Type B pancreatic cell (in vitro differentiated cells): ENCODE results near the gene NPBWR2. TPM values are rescaled to one million over a fixed set of nuclear protein-coding genes. Genes with fewer than 3 reads are reported as not detected.
A peak's percentile ranks its signal among the peaks of the same experiment; 100 is the strongest.

Experiments
- DNase-seq: peaks from one replicate; pipeline ENCODE4 v3.0.0; 2021; ENCODE audit warnings: mixed read lengths; ENCODE audit not compliant: unreplicated experiment; ENCODE audit errors: extremely low spot score
- H3K27ac Mint-ChIP-seq: 2 replicates; pipeline ENCODE4 v1.8.0; 2021; ENCODE audit warnings: mild to moderate bottlenecking, mixed read lengths
- H3K27me3 Mint-ChIP-seq: 2 replicates; pipeline ENCODE4 v1.8.0; 2021; ENCODE audit warnings: mixed read lengths
- H3K36me3 Mint-ChIP-seq: 2 replicates; pipeline ENCODE4 v1.8.0; 2021; ENCODE audit warnings: mixed read lengths
- H3K4me1 Mint-ChIP-seq: one replicate; pipeline ENCODE4 v1.8.0; 2021; ENCODE audit warnings: mixed read lengths; ENCODE audit not compliant: unreplicated experiment
- H3K4me3 Mint-ChIP-seq: 2 replicates; pipeline ENCODE4 v1.8.0; 2021; ENCODE audit warnings: mild to moderate bottlenecking, mixed read lengths
- H3K9me3 Mint-ChIP-seq: 2 replicates; pipeline ENCODE4 v1.8.0; 2021; ENCODE audit warnings: mixed read lengths
- long read RNA-seq: library from polyadenylated mRNA; unstranded; transcript quantifications from one replicate; pipeline ENCODE4 v2.0.0, GENCODE V29; 2020
- total RNA-seq: library from RNA; stranded (reverse); gene quantifications from 2 replicates; pipeline ENCODE4 v1.2.1, GENCODE V29; 2021; ENCODE audit warnings: low replicate concordance
- TF ChIP-seq, protein P1 (sequence below): fragments of 200-600 bp; sonication (generic); conservative IDR thresholded peaks from 2 replicates; pipeline ENCODE4 v1.5.0; 2021; ENCODE audit warnings: antibody characterized with exemption, mild to moderate bottlenecking

The NPBWR2 gene, protein sequence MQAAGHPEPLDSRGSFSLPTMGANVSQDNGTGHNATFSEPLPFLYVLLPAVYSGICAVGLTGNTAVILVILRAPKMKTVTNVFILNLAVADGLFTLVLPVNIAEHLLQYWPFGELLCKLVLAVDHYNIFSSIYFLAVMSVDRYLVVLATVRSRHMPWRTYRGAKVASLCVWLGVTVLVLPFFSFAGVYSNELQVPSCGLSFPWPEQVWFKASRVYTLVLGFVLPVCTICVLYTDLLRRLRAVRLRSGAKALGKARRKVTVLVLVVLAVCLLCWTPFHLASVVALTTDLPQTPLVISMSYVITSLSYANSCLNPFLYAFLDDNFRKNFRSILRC
- total RNA-seq: not detected in 2 replicates
- long read RNA-seq: 0 reads

DNA sequence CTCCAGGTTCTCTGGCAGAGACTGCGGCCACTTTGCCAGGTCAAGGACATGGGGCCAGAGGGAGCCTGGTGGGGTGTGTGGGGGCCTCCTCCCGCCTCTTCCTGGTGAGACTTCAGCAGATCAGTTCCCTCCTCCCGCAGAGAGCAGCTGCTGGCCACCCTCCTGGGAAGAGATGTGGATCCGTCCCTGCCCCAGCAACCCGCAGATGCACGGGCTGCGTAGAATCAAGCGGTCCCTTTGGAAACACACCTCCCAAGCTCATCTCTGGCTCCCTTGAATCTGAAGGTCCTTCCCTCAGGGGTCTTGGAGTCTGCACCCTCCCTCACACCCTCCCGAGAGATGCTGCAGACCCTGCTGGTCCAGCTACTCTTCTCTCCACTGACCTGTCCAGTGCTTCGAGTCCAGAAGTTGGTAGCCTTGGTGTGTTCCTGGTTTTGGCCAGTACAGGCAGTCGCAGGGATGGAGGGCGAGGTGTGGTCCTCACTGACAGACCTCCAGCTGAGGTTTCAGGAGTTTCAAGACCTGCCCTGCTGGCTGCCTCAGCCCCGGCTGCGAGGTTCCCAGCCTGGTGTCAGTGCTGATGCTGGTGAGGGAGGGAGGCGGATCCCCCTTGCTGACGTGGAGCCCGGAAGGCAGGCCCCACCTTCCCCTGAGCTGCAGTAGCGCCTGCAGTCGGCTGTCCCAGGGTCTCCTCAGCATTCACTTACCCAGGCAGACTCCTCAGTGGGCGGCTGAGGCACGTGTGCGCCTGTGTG, at the start of gene NPBWR2:
TSS of gene NPBWR2 (minus strand) at position 585 of the 755 bp plus-strand sequence. CDS start 734 bp downstream, outside the sequence.
- no peak within 1 kb of the TSS for H3K27ac Mint-ChIP-seq
- H3K9me3 Mint-ChIP-seq: no peaks in the 10 kb centered on the region
- DNase-seq: no peak
- no peak within 1 kb of the TSS for H3K4me3 Mint-ChIP-seq
- TF ChIP-seq, protein P1, sequence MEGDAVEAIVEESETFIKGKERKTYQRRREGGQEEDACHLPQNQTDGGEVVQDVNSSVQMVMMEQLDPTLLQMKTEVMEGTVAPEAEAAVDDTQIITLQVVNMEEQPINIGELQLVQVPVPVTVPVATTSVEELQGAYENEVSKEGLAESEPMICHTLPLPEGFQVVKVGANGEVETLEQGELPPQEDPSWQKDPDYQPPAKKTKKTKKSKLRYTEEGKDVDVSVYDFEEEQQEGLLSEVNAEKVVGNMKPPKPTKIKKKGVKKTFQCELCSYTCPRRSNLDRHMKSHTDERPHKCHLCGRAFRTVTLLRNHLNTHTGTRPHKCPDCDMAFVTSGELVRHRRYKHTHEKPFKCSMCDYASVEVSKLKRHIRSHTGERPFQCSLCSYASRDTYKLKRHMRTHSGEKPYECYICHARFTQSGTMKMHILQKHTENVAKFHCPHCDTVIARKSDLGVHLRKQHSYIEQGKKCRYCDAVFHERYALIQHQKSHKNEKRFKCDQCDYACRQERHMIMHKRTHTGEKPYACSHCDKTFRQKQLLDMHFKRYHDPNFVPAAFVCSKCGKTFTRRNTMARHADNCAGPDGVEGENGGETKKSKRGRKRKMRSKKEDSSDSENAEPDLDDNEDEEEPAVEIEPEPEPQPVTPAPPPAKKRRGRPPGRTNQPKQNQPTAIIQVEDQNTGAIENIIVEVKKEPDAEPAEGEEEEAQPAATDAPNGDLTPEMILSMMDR: no peak
- peaks cover 25% of the 10 kb centered on the region for H3K27me3 Mint-ChIP-seq
- no peaks in the 10 kb centered on the region for H3K36me3 Mint-ChIP-seq
- H3K4me1 Mint-ChIP-seq: peaks cover 5% of the 10 kb centered on the region

DNA sequence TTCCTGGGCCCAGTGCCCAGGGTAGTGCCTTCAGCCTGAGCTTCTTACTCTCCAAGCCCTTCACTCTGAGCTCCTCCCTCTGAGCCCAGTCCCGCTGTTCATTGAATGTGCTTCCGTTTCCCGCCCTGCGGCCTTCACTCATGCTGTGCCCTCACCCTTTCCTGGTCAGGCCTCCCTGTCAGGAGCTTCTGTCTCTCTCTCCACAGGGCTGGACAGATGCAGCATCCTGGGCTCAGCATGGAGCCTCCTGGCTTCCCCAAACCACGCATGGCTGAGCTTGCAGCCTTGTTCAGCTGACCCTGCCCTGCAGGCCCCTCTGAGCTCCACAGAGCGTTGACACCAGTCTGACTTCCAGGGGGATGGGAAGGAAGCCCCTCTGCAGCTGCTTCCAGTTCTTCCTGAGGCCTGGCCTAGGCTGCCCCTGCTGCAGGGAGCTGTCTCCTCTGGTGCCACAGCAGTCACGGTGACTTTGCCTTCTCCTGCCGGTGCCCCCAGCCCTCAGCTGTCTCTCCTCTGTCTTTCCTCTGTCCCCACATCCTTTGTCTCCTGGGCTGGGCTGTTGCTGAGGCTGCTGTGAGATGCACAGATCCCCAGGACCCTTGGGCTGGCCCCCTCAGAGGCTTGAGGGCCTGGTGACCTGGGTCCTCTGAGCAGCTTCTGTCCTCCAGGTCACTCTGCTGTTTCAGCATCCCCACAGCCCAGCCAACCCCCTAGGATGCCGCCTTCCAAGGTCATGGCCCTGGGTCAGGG, 48.9 kb upstream of the NPBWR2 start:
- Mint-ChIP-seq H3K27me3 (peaks cover 23% of the 10 kb centered on the region), H3K36me3 (no peaks in the 10 kb centered on the region), H3K27ac (peak overlapping the region; percentile 73), H3K4me1 (peaks cover 14% of the 10 kb centered on the region), H3K9me3 (no peaks in the 10 kb centered on the region), H3K4me3 (no peak overlapping the region)
- TF ChIP-seq, protein P1: no peak
- DNase-seq: no peak

DNA sequence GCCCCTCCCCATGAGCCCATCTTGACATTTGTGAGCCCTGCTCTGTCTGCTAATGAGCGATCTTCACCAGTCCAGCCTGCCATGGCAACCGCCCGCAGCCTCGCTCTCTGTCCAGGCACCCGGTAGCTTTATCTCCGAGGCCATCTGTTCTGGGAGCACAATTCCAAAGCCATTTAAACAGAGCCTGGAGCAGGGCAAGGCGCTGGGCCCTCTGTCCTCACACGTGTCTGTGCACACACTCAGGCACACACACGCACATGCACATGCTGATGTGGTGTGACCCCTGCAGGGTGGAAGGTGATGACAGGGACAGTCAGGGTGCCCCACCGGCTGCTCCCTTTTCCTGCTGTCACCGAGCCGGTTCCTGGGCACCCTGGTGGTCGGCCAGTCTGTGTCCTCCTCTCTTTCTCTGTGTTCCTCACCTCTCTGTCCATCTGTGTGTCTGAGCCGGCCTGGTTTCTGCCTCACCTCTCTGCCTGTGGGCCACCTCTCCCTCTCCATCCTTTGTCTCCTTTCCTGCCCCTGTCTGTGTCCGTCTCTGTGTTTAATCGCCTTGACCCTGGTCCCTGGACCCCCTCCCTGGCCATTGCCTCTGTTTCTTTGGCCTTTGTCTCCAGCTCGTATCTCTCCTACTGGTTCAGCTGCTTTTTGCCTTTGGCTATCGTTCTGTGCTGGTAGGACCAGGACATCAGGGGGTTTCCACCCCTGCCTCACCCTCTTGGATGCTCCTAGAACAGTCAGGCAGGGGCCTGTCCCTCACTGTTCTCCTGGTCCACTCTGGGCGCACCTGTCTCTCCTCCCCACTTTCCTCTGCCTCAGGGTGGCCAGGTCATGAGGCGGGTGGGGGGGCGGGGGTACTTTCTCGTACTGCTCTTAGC, 48.1 kb upstream of the NPBWR2 start:
- H3K4me1 Mint-ChIP-seq: peaks cover 14% of the 10 kb centered on the region
- peaks cover 17% of the 10 kb centered on the region for H3K27me3 Mint-ChIP-seq
- H3K27ac Mint-ChIP-seq: peak overlapping the region; percentile 73
- no peaks in the 10 kb centered on the region for H3K36me3 Mint-ChIP-seq
- TF ChIP-seq, protein P1: no peak
- H3K9me3 Mint-ChIP-seq: no peaks in the 10 kb centered on the region
- no peak for DNase-seq
- no peak overlapping the region for H3K4me3 Mint-ChIP-seq

DNA sequence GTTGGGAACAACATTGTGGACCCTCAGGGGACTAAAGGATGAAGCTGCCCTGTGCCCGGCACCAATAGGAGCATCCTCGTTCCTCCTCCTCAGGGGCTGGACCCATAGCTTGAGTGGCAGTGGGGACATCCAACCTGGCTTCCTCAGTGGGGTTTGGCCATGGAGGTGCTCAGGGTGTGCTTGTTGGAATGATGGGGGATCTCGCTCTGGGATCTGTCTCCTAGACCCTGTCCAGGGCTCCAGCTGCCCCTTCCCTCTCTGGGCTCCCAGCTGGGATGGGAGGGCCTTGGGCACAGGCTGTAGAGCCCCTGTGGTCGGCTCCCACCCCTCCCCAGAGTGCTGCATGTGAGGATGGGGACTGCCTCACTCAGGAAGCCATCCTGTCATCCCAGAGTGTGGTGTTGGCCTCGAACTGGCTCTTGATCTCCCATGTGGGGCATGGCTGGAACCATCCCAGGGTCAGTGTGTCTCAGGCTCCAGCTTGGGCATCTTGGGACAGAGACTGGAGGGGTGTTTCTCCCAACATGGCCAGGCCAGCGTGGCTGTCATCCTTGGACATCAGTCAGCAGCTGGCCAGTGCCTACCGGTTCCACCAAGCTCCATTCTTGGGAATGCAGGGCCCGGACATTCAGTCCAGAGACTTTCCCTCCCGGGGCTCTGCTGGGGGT, 47.4 kb upstream of the NPBWR2 start:
- H3K27ac Mint-ChIP-seq: no peak overlapping the region
- DNase-seq: no peak

More for the DNA sequence above, 47.4 kb upstream of the NPBWR2 start:
- Mint-ChIP-seq H3K27me3 (peaks cover 12% of the 10 kb centered on the region), H3K9me3 (no peaks in the 10 kb centered on the region), H3K4me3 (no peak overlapping the region), H3K4me1 (peaks cover 14% of the 10 kb centered on the region), H3K36me3 (no peaks in the 10 kb centered on the region)
- TF ChIP-seq, protein P1: no peak
